Measurements from ENCODE around the gene CHST11.
A peak's percentile ranks its signal among the peaks of the same experiment; 100 is the strongest.
"Not testable (repeated sequence)": the region's sequence is repeated elsewhere in the genome, so short reads cannot be mapped to it uniquely, and the experiment has no call there.

Gene CHST11

DNA sequence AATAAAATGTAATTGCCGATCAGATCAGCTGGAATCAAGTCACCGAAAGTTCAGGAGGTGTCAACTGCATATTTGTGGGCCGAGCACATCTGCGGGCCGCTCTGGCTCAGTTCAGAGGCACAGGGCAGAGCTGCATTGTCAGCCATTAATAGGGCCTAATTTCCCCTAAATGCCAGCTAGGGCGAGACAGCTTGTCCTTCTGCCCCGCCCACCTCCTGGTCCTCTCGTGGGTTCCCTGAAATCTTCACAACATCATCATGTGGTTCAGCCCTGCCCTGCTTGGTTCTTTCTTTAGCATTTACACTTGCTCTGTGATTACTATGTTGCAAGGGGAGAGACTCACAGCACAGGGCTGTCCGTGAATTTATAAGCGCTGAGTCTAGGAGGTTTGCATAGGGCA is 148.9 kb downstream of the CHST11 start:
- DNase-seq, result peak; percentile 42

DNA sequence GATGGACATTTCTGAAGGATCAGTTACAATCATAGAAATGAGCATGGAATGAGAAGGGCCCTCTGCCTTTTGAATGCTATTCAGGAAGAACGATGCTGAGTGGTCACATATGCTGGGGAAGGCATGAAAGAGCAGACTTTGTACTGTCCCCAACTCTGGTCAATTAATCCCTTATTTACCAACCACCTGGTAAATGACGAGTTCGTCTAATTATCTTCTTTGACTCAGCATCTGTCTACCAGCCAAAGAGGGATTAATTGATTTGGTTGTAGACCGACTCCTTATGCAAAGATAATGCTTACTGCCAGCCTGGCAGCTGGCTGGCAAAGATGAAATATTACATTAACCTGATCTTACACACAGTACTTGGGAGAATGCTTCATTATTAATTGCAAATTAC is 152.2 kb downstream of the CHST11 start:
- DNase-seq, result no peak

DNA sequence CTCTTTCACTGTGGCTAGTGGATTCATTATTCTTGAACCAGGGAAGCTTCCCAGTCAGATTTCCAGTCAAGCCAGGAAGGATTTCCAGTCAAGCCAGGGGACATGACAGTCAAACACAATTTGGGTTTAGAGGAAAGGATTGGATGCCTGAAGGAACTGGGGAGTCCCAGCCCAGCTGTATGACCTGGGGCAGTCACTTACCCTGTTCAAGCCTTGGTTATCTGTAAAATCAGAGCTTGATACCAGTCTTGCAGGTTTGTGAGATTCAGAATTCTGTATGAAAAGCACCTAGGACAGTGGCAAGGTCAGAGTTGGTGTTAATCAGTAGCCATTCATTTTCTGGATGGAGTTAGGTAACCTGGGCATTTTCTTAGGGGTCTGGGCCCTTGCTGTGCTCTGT is 152.7 kb downstream of the CHST11 start:
- DNase-seq, result no peak

GRCh38 chr12:104610513-104611235 is 153.9 kb downstream of the CHST11 start:
- DNase-seq, result no peak

DNA sequence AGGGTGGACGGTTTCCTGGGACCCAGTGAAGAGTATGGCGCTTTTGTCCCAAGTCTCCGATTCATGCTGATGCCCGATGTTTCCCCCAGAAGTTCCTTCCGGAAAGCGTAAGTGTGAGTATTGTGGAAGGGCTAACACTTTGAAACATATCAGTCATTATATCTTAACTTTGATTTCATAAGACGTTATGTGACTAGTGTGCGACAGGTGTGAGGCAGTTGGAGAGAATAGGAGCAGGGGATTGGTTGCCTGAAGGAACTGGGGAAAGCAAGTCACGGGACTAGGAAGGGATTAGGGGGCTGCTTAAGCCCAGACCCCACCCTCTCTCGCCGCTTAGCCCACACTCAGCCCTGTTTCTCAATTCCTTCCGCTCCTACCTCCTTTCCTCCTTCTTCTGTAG is 154.9 kb downstream of the CHST11 start:
- DNase-seq, result no peak

DNA sequence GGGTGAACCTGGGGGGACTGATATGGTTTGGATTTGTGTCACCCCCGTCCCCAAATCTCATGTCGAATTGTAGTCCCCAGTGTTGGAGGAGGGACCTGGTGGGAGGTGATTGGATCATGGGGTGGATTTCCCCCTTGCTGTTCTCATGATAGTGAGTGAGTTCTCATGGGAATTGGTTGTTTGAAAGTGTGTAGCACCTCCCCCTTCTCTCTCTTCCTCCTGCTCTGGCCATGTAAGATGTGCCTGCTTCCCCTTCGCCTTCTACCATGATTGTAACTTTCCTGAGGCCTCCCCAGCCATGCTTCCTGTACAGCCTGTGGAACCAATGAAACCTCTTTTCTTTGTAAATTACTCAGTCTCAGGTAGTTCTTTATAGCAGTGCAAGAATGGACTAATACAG is 156.6 kb downstream of the CHST11 start:
- DNase-seq, result not testable (repeated sequence)

DNA sequence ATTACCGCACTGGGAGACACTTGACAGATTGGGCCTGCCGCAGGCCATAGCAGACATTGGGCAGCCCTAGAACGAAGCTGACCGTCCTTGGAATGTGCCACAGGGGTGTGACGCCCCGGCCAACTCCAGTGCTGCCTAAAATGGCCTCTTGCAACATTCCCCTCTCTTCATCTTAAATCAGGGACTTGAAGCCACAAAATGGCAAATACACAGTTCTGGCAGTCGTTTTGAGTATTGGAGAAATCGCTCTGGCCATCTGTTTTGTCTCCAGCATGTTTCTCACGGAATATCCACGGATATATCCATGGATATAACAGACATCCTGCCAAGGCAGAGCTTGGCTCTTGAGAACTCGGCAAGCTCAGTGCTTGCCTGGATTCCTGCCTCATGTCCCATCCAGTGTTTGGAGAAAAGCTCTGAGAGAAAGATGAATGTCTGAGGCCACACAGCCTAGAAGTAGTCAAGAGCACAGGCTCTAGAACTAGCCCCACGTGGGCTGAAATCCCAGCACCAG is 158.4 kb downstream of the CHST11 start:
- DNase-seq, result no peak

- DNase-seq, result no peak
Measured at GRCh38 chr12:104618691-104619090, 161.9 kb downstream of the CHST11 start.

DNA sequence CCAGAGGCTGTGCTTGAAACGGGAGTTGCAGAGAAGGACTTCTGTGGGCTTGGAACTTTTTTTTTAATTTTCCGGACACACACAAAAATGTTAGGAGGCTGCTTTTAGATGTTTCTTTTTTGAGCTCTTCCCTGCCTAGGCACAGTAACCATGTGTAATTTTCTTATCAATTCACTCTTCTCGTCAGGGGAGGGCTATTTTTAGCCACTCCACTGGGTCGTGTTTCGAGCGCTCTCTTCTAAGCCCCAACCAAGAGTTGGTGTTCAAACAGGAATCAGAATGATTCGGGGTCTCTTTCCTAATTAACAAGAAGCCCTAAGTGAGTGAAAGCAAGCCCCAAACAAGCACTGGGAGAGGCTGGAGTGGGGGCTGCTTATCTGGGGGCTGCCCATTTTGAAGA is 162.6 kb downstream of the CHST11 start:
- no peak for DNase-seq

DNA sequence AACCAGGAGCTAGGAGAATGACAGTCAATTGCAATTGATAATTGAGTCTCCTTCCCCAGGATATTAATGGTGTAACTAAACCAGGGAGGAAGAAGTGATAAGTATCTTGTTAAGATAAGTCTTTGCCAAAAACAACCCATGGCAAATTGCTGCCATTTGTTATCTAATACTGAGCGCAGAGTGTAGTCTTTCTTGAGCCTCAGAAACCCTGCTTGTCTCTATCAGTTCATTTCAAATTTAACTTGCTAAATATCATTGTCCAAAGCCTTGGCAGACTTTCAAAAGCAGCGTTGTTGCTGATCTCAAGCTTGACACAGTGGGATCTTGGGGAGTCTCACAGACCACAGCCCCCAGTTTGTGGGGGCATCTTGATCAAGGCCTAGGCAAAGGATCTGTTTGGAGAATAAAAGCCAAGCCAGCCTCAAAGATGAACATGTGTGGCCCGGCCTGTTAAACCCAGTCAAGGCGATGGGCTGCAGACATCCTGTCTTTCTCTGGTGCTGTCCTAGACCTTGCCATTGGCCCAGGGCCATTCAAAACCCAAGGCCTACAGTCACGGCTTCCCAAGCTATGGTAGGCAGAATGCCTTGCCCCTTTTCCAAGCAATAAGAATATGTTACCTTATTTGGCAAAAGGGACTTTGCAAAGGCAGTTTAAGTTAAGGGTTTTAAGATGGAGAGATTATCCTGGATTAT is 164.2 kb downstream of the CHST11 start:
- no peak for DNase-seq

DNA sequence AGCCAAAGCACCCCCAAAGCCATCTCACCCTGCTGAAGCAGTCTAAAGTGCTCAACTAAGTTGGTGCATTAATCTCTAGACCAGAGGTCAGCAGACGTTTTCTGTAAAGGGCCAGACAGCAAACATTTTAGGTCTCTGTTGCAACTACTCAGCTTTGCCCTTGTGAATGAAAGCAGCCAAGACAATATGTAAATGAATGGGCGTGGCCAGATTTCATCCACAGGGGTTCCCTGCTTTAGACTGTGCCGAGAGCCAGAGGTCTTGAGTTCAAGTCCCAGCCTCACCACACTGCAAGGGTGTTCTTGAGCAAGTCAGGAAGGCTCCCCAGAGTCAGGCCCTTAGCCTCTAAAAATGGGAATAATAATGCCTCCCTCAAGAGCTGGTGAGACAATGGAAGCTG is 166.2 kb downstream of the CHST11 start:
- no peak for DNase-seq

GRCh38 chr12:104623883-104624282 is 167.1 kb downstream of the CHST11 start:
- no peak for DNase-seq

GRCh38 chr12:104624529-104624928 is 167.8 kb downstream of the CHST11 start:
- no peak for DNase-seq

- peak; percentile 33 for DNase-seq
Measured at GRCh38 chr12:104626069-104626837, 169.5 kb downstream of the CHST11 start.

DNA sequence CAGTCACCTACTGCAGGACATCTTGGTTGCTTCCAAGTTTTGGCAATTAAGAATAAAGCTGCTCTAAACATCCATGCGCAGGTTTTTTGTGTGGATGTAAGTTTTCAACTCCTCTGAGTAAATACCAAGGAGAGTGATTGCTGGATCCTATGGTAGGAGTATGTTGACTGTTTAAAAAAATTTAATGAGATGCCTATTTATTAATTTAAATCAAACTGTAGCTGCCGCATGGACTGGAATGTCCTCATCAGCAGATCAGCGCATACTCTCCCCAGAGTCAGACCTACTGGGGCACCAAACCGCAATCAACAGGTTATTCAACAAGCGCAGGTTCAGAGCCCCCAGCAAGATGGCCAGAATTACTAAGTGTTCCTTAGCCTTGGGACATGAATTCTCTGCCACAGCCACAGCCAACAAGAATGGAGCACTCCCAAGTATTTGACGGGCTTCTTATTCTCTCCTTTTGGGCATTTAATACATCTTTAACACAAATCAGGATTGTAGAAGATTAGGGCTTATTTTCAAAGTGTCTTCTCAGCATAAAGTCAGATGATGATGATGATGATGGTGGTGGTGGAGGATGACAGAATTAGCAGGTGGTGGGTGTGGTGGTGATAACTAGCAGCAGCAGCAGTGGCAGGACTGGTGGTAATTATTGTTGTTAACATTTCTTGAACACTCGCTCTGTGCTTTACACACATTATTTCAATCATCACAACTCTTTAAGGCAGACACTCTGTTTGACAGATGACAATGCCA is 170.7 kb downstream of the CHST11 start:
- DNase-seq, result no peak

- no peak for DNase-seq
Measured at GRCh38 chr12:104627990-104628830, 171.5 kb downstream of the CHST11 start.

GRCh38 chr12:104628831-104629135 is 172.0 kb downstream of the CHST11 start:
- DNase-seq, result no peak

- no peak for DNase-seq
Measured at GRCh38 chr12:104630230-104630670, 173.5 kb downstream of the CHST11 start.

DNA sequence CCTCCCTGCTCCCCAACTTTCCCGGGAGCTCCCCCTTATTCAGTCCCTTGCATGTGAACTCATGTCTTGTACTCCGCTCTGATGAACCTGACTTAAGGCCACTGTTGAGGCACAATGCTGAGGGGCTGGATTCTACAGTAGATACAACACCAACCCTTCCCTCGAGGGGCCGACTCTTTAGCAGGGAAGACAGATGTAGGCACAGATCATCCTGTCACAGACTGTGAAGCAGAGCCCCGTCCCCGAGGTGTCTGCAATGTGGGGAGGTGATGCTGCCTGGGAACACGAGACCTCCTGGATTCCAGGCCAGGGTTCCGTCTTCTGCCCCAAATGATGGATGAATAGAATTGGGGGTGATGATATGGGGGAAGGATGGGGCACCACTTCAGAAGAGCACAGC is 175.1 kb downstream of the CHST11 start:
- DNase-seq, result no peak

DNA sequence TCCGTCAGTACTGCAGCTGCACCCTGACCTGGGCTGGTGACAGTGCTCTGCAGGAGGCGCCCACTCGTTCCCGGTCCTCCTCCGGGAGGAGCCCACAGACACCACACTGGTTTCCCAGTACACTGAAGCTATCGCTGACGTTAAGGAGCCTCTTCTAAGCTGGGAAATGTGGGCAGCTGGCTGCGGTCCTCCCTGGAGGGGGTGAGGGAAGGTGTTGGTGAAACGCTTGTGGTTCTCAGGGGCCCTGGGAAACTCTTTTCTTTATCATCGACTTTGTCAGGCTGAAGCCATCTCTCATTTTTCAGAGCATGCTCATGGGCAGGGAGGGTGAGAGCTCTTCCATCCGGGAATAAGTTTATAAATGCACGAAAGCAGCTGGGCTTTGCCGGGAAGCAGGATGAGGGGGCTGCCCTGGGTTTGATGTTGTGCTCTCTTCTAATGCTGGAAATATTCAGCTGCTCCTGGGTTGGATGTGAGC is 176.0 kb downstream of the CHST11 start:
- DNase-seq, result peak; percentile 73

DNA sequence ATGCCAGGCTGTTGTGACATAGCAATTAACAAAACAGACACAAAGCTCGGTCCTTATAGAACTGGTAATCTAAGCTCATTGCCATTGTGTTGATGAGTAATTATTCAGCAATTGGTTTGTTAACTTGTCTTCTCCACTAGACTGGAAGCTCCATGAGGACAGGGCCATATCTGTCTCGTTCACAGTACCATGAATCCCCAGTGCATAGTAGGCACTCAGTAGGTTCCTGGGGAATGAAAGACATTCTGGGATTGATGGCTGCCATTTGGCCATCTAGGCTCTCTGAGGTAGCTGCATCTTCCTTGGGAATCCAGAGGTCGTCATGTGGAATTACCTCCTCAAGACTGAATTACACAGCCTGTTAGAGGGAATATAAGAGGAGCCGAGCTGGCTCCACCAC is 177.3 kb downstream of the CHST11 start:
- no peak for DNase-seq

- DNase-seq, result no peak
Measured at GRCh38 chr12:104634852-104635251, 178.1 kb downstream of the CHST11 start.
